HepG2 (cell line): ENCODE results near the gene FBP2. TPM values are rescaled to one million over a fixed set of nuclear protein-coding genes. Genes with fewer than 3 reads are reported as not detected.
A peak's percentile ranks its signal among the peaks of the same experiment; 100 is the strongest.

Experiments
- ATAC-seq: fragments of 200-7000 bp; cut with Tn5 transposase; 3 replicates; pipeline ENCODE4 v1.9.1; 2020; ENCODE audit warnings: mild to moderate bottlenecking, moderate library complexity
- BruUV-seq: library from RNA; stranded (reverse); fragments of 400-500 nt; replicated peaks from 2 replicates; lab custom pipeline; 2021; lab: Mats Ljungman, UMichigan
- CTCF ChIA-PET: fragments of 300-600 bp; formaldehyde crosslinking; extraction: SDS; loops from one replicate; lab custom pipeline; 2021; ENCODE audit warnings: low total read pairs, inconsistent platforms, low intra/inter-chr PET ratio; lab: Yijun Ruan, JAX
- POLR2A ChIA-PET: fragments of 350-600 bp; sonication (Branson Sonifier 250); formaldehyde crosslinking; loops from one replicate; lab custom pipeline; 2020; ENCODE audit warnings: antibody characterized with exemption, inconsistent platforms; lab: Yijun Ruan, JAX
- DNase-seq: peaks from one replicate; pipeline ENCODE4 v3.0.0-alpha.2; 2015; ENCODE audit warnings: low spot score
- FAIRE-seq: peaks from 3 replicates; lab custom pipeline; 2011; peaks lifted over from hg19 to GRCh38; lab: Jason Lieb, UNC
- H2AFZ ChIP-seq: one replicate; pipeline ENCODE4 v1.6.1; 2011; ENCODE audit warnings: low read length, inconsistent platforms
- H3K27ac ChIP-seq: fragments of 300-600 bp; 3 replicates; pipeline ENCODE4 v1.8.0; 2011; ENCODE audit warnings: mixed run types, mild to moderate bottlenecking, mixed read lengths, low read length, inconsistent platforms; ENCODE audit not compliant: insufficient read depth; ENCODE audit errors: extremely low read length
- H3K27me3 ChIP-seq, 2 experiments: fragments of 200-600 bp in 1 of 2; 2 replicates in 1 of 2; 3 replicates in 1 of 2; pipeline versions ENCODE4 v1.6.0 to v1.8.0; 2011; ENCODE audit warnings: low read length in 2 of 2, mild to moderate bottlenecking in 2 of 2, moderate library complexity in 2 of 2, inconsistent platforms in 1 of 2; ENCODE audit not compliant: insufficient read depth in 2 of 2, control insufficient read depth in 1 of 2
- H3K36me3 ChIP-seq, 2 experiments: fragments of 200-600 bp in 1 of 2; replicated peaks in 1 of 2; 2 replicates in 1 of 2; 3 replicates in 1 of 2; pipeline versions ENCODE4 v1.5.1 to v1.8.0; 2011; ENCODE audit warnings: low read length in 2 of 2, inconsistent platforms in 1 of 2; ENCODE audit not compliant: insufficient read depth in 2 of 2, control insufficient read depth in 1 of 2
- H3K4me1 ChIP-seq: 2 replicates; pipeline ENCODE4 v1.5.1; 2012; ENCODE audit warnings: low read length, inconsistent platforms; ENCODE audit not compliant: insufficient read depth
- H3K4me2 ChIP-seq: 2 replicates; pipeline ENCODE4 v1.6.0; 2011; ENCODE audit warnings: low read depth, low read length, inconsistent platforms
- H3K4me3 ChIP-seq, 3 experiments: fragments of 200-600 bp in 1 of 3; sonication (generic), shearing (Covaris generic) in 1 of 3; replicated peaks in 1 of 3; 2 replicates each; pipeline ENCODE4 v1.5.1; 2011 to 2016; ENCODE audit warnings: low read length in 3 of 3, inconsistent platforms in 2 of 3, low read depth in 2 of 3, mild to moderate bottlenecking in 2 of 3, control low read depth in 1 of 3, mixed read lengths in 1 of 3; ENCODE audit not compliant: insufficient read depth in 1 of 3
- H3K79me2 ChIP-seq: one replicate; pipeline ENCODE4 v1.6.1; 2011; ENCODE audit warnings: low read length, inconsistent platforms; ENCODE audit not compliant: insufficient read depth
- H3K9ac ChIP-seq: 2 replicates; pipeline ENCODE4 v1.6.0; 2011; ENCODE audit warnings: mild to moderate bottlenecking, low read depth, low read length, inconsistent platforms; ENCODE audit not compliant: insufficient read depth
- H3K9me3 ChIP-seq: 2 replicates; pipeline ENCODE4 v1.5.1; 2012; ENCODE audit warnings: mild to moderate bottlenecking, low read length
- H4K20me1 ChIP-seq: 2 replicates; pipeline ENCODE4 v1.6.0; 2011; ENCODE audit warnings: inconsistent platforms, mild to moderate bottlenecking, low read length, moderate library complexity; ENCODE audit not compliant: insufficient read depth
- CBX1 ChIP-seq: IDR thresholded peaks from one replicate; pipeline ENCODE4 v1.6.1; 2016; ENCODE audit warnings: antibody characterized with exemption, low read depth
- FOXM1 ChIP-seq: sonication (generic); formaldehyde crosslinking; IDR thresholded peaks from 2 replicates; pipeline ENCODE4 v1.5.0; 2020; ENCODE audit warnings: missing genetic modification reagents
- GATAD2A ChIP-seq: IDR thresholded peaks from 2 replicates; pipeline ENCODE4 v1.6.1; 2016
- HOXA9 ChIP-seq: sonication (generic); formaldehyde crosslinking; IDR thresholded peaks from 2 replicates; pipeline ENCODE4 v1.8.1; 2022; ENCODE audit warnings: missing genetic modification reagents, mild to moderate bottlenecking, moderate library complexity, borderline replicate concordance
- LRRFIP1 ChIP-seq: sonication (generic); formaldehyde crosslinking; conservative IDR thresholded peaks from 2 replicates; pipeline ENCODE4 v1.4.0; 2020; ENCODE audit warnings: missing genetic modification reagents
- NCOA1 ChIP-seq: sonication (generic); formaldehyde crosslinking; IDR thresholded peaks from 2 replicates; pipeline ENCODE4 v1.9.0; 2021; ENCODE audit warnings: missing genetic modification reagents
- NFKBIZ ChIP-seq: IDR thresholded peaks from 2 replicates; pipeline ENCODE4 v1.6.1; 2018; ENCODE audit warnings: missing genetic modification reagents, missing compliant biosample characterization
- ZNF33B ChIP-seq: sonication (generic); formaldehyde crosslinking; IDR thresholded peaks from 2 replicates; pipeline ENCODE4 v1.5.1; 2020; ENCODE audit warnings: mild to moderate bottlenecking, missing genetic modification reagents
- ZNF781 ChIP-seq: sonication (generic); formaldehyde crosslinking; IDR thresholded peaks from 2 replicates; pipeline ENCODE4 v1.5.1; 2020; ENCODE audit warnings: borderline replicate concordance, mild to moderate bottlenecking, missing genetic modification reagents; ENCODE audit errors: not compliant biosample characterization
- WGBS: methylation state at CpG from one replicate; pipeline ENCODE4 v1.1.6; 2017; ENCODE audit warnings: low lambda C conversion rate; 5-methylcytosine and 5-hydroxymethylcytosine counted together
- in situ Hi-C: cut with HindIII; loops from 2 replicates; pipeline ENCODE4 v1.10.0; 2017; ENCODE audit warnings: low pct_unique_long_range_greater_than_20kb; ENCODE audit not compliant: extremely low pct_ligation_motif_present
- intact Hi-C: fragments of 100-400 bp; cut with micrococcal nuclease; formaldehyde crosslinking; loops from one replicate; pipeline ENCODE4 v1.10.0; 2022; ENCODE audit not compliant: unreplicated experiment
- polyA plus RNA-seq, 8 experiments: library from polyadenylated mRNA; depleted of rRNA in 3 of 8; stranded (reverse) in 7 of 8; unstranded in 1 of 8; fragments of >200 nt; fragmentation: Illumina TruSeq in 4 of 8; extraction: Trizol in 4 of 8; gene quantifications; 2 replicates each; pipeline versions ENCODE4 v1.2.1 to v1.2.3, GENCODE V29; 2011 to 2016; ENCODE audit warnings: low read depth in 4 of 8, missing spikeins in 1 of 8, mixed read lengths in 1 of 8; ENCODE audit not compliant: insufficient read depth in 1 of 8
- total RNA-seq, 5 experiments: library from RNA; depleted of rRNA; stranded (reverse); fragments of >200 nt; fragmentation: Illumina TruSeq; extraction: Trizol; gene quantifications; 2 replicates each; pipeline ENCODE4 v1.2.3, GENCODE V29; 2016; ENCODE audit warnings: low read depth in 1 of 5

FBP2 gene
- total and polyA plus RNA-seq, 2 of the 13 experiments (the other 11 are each of a cell fraction or from before 2014, with no cell fraction given), result not detected

GRCh38 chr9:94639999-94640376 lies 46.4 kb upstream of the FBP2 start:
- peaks cover 15% of the 10 kb centered on the region; the same call in 1 of the 2 replicates for H3K4me1 ChIP-seq
- peak overlapping the region; percentile 41 for H3K4me2 ChIP-seq
- ATAC-seq, result peak; percentile 27; the same call in 2 of the 3 replicates
- POLR2A ChIA-PET, result no interaction called here
- no peak for DNase-seq
- no peak overlapping the region for H3K9ac ChIP-seq
- 26% methylated on average over 12 of the region's 15 CpGs for WGBS
- no peaks in the 10 kb centered on the region for H3K36me3 ChIP-seq
- TF ChIP-seq GATAD2A (CRISPR knock-in tag) (no peak), FOXM1 (no peak), HOXA9 (CRISPR knock-in tag) (no peak), ZNF781 (CRISPR knock-in tag) (no peak), LRRFIP1 (no peak), NFKBIZ (CRISPR knock-in tag) (no peak), CBX1 (no peak), NCOA1 (no peak), ZNF33B (CRISPR knock-in tag) (no peak)
- TF ChIP-seq, all 625 proteins: peak for 0
- intact Hi-C loops, result no loop called here
- H3K27me3 ChIP-seq, result peaks cover 4 to 19% of the 10 kb centered on the region in 2 experiments; a peak in 3 of 5 replicates
- peak overlapping the region in 1 of 3 experiments; percentile 48; a peak in 2 of 6 replicates for H3K4me3 ChIP-seq
- no peaks in the 10 kb centered on the region for H4K20me1 ChIP-seq
- no TSS peak for BruUV-seq
- in situ Hi-C loops, result no loop called here
- no peak overlapping the region for H3K27ac ChIP-seq
- no peaks in the 10 kb centered on the region for H3K79me2 ChIP-seq
- no peak overlapping the region for H2AFZ ChIP-seq
- FAIRE-seq, result no peak
- H3K9me3 ChIP-seq, result no peaks in the 10 kb centered on the region
- CTCF ChIA-PET, result no interaction called here
